ACC112 (cell line): ENCODE measurements around the gene CAMK2G.
A peak's percentile ranks its signal among the peaks of the same experiment; 100 is the strongest.

ENCODE experiments used
- H2AFZ ChIP-seq: fragments of 200-600 bp; sonication (generic); one replicate; pipeline ENCODE4 v1.6.0; 2017; ENCODE audit warnings: antibody characterized with exemption, low read length; ENCODE audit not compliant: unreplicated experiment
- H3K27ac ChIP-seq: fragments of 200-600 bp; sonication (generic); 2 replicates; pipeline ENCODE4 v1.5.1; 2014; ENCODE audit warnings: low read depth, mild to moderate bottlenecking, antibody characterized with exemption, low read length, moderate library complexity
- H3K27me3 ChIP-seq: fragments of 200-600 bp; sonication (generic); 2 replicates; pipeline ENCODE4 v1.6.1; 2014; ENCODE audit warnings: mild to moderate bottlenecking, antibody characterized with exemption, low read length, moderate library complexity, mixed read lengths; ENCODE audit not compliant: insufficient read depth
- H3K36me3 ChIP-seq: fragments of 200-600 bp; sonication (generic); 2 replicates; pipeline ENCODE4 v1.6.1; 2016; ENCODE audit warnings: mild to moderate bottlenecking, antibody characterized with exemption, low read length, moderate library complexity, mixed read lengths; ENCODE audit not compliant: insufficient read depth
- H3K4me1 ChIP-seq: fragments of 200-600 bp; sonication (generic); one replicate; pipeline ENCODE4 v1.6.1; 2016; ENCODE audit warnings: low read length, mixed read lengths; ENCODE audit not compliant: insufficient read depth, unreplicated experiment, control insufficient read depth
- H3K4me3 ChIP-seq: fragments of 200-600 bp; sonication (generic); 2 replicates; pipeline ENCODE4 v1.5.1; 2014; ENCODE audit warnings: mild to moderate bottlenecking, low read depth, low read length
- H3K79me2 ChIP-seq: fragments of 200-600 bp; sonication (generic); one replicate; pipeline ENCODE4 v1.6.0; 2016; ENCODE audit warnings: low read length; ENCODE audit not compliant: control insufficient read depth, unreplicated experiment, insufficient read depth

CAMK2G gene

DNA sequence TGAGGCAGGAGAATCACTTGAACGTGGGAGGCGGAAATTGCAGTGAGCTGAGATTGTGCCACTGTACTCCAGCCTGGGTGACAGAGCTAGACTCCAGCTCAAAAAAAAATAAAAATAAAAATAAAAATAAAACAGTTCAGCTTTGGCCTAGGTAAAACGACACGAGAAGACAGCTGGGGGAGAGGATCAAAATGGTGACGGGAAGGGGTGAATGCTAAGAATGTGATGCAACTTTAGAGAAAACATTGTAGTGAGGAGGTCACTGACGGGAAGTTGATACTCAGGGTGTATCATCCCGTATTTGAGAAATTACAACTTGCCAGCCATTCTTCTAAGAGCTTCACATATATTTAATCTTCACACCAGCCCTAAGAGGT is 64.0 kb downstream of the CAMK2G start:
- peaks cover 11% of the 10 kb centered on the region for H3K79me2 ChIP-seq
- H2AFZ ChIP-seq, result peak overlapping the region; percentile 69
- H3K4me1 ChIP-seq, result peaks cover under 1% of the 10 kb centered on the region
- H3K27me3 ChIP-seq, result no peaks in the 10 kb centered on the region
- H3K4me3 ChIP-seq, result peak overlapping the region; percentile 96
- H3K36me3 ChIP-seq, result peaks cover 14% of the 10 kb centered on the region; the same call in 1 of the 2 replicates
- no peak overlapping the region for H3K27ac ChIP-seq

DNA sequence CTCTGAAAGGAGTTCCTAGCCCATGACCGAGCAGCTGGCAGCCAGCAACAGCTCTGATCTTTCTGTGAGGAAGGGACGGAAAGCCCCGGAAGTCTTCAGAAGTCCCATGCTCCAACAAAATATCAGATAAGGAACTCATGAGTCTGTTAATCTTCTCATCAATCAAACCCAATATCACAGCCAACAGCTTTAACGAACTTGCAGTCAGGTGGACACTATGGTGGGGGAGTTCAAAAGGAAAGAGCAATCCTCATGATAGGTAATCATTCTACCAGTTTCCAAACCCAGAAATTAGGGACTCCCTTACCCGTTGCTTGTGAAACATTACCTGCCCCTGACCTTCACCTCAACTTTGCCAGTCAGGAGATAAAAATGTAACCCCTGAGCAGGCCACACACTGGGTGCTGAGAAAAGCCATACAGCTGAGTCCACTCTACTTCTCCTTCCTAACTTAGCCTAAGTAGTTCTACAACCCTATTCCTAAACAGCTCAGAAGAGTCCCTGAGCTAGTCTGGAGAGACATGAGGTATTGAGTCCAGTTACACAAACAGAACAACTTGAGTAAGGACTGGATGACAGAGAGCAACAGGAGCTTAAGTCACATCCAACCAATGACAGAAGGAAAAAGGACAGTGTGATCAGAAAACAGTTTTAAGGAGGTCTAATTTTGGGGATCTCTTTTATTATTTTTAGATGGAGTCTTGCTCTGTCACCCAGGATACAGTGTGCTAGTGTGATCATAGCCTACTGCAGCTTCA is 65.1 kb downstream of the CAMK2G start:
- H3K4me3 ChIP-seq, result no peak overlapping the region
- H2AFZ ChIP-seq, result no peak overlapping the region
- peaks cover 14% of the 10 kb centered on the region; the same call in 1 of the 2 replicates for H3K36me3 ChIP-seq
- H3K4me1 ChIP-seq, result no peaks in the 10 kb centered on the region
- no peak overlapping the region for H3K27ac ChIP-seq
- no peaks in the 10 kb centered on the region for H3K27me3 ChIP-seq
- H3K79me2 ChIP-seq, result peaks cover 11% of the 10 kb centered on the region

DNA sequence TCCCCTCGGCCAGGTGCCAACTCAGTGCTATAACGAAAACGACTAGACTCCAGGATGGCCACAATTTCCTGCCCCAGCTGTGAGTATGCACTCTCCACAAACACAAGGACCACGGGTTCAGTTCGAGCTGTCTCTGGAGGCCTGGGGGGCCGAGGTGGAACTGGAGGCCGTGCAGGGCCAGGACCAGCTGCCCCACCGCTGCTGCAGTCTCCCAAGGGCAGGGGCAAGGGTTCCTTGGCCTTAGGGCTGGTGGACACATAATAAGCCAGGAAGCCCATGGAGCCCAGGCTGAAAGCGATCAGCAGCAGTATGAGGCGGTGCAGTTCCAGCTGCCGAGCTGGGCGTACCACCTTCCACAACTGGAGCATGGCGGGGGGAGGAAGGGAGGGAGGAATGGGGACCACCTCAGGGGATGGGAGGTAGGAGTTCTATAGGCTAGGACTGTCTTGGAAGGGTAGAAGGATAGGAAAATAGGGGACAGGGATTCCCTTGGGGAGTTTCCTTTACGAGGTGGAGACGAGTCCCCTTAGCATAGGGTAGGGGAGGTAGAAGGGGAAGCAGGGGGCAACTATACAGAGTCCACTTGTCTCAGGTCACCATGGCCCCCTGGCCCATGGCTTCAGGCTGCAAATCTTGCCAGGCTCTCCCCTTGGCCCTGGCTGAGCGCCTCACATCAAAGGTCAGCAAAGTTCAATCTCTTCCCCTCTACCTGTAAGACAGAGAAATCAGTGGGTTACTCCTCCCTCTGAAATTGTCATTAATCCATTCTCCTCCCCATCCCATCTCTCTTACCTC is 66.1 kb downstream of the CAMK2G start:
- H3K27ac ChIP-seq, result no peak overlapping the region
- H3K79me2 ChIP-seq, result peaks cover 11% of the 10 kb centered on the region
- H3K4me3 ChIP-seq, result no peak overlapping the region
- H2AFZ ChIP-seq, result no peak overlapping the region
- H3K27me3 ChIP-seq, result no peaks in the 10 kb centered on the region
- no peaks in the 10 kb centered on the region for H3K4me1 ChIP-seq
- peaks cover 14% of the 10 kb centered on the region; the same call in 1 of the 2 replicates for H3K36me3 ChIP-seq

DNA sequence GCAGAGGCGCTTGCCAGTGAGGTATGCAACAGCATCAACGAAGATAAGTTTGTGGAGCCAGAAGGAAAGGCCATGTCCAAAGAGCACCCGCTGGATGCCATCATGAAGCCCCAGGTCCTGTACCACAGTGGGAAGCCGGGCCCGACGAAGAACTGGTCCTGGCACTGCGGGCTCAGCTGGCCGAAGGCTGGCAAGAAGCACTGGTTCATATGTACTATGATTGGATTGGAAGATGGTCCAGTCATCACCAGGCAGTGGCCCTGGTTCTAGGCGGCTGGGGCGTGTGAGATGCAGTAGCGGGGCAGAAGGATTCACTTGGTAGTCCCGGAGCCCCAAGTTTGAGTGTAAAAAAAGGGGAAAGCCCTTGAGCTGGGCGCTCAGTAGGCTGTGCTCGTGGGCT is 66.9 kb downstream of the CAMK2G start:
- no peak overlapping the region for H3K4me3 ChIP-seq
- H3K79me2 ChIP-seq, result peaks cover 11% of the 10 kb centered on the region
- no peak overlapping the region for H3K27ac ChIP-seq
- peaks cover 15% of the 10 kb centered on the region; the same call in 1 of the 2 replicates for H3K36me3 ChIP-seq
- no peaks in the 10 kb centered on the region for H3K4me1 ChIP-seq
- H3K27me3 ChIP-seq, result no peaks in the 10 kb centered on the region
- no peak overlapping the region for H2AFZ ChIP-seq

DNA sequence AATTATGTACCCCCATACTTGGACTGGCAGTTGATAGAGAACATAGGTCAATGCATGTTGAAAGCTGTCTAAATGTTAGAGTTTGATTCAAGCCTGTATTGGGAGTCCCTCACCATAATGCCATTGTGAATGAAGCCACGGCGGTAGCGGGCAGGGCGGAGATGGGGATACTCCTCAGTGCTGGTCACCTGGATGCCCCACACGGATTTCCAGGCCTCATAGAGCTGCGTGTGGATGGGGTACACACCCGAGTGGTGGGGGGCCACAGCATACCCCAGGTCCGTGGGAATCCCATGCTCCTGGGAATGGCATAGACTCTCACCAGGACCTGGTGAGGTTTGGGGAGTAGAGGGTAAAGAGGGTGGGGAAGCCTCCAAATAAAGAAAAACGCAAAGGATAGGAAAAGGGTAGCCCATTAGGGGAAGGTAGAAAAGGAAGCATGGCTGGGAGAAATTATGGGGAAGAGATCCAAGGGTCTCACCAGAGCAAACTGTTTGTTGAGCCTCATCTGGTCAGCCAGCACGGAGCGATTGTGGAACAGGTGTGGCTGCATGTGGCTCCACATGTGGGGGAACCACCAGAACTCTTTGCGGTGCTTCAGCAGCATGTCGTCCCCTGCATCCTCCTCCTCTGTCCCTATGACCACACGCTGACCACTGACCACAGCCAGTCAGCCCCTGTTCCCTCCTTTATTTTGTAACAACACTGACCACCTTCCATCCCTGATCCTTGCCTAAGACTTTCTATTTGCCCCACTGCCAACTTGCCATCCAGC is 68.0 kb downstream of the CAMK2G start:
- Histone ChIP-seq H3K36me3 (peaks cover 23% of the 10 kb centered on the region; the same call in 1 of the 2 replicates), H3K27me3 (no peaks in the 10 kb centered on the region), H3K27ac (no peak overlapping the region)

DNA sequence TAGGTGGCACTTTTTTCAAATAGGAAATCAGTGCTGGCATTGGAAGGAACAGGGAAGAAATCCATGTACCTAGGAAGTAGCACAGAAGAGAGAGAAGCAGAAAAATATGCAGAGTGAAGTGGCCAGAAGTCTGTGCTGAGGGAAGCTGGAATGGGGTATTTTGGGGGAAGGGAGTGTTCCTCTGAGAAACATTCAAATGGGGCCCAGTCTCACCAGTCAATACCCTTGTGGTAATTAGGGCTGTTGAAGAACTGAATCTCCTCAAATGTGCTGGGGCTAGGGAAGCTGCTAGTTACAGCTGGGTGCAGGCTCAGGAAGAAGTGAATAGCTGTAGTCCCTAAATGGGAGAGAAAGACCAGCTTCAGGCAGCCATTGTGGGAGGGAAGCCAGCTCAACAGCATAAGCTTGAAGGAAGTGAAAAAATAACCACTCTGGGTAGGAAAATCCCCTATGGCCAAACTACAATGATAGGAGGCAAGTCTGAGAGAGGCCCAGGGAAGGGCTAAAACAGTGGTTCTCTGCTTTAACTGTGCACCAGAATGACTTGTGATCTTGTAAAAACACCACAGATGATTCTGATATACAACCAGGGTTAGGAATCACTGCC is 70.6 kb downstream of the CAMK2G start:
- Histone ChIP-seq H3K79me2 (peaks cover 4% of the 10 kb centered on the region), H3K27me3 (no peaks in the 10 kb centered on the region), H3K4me1 (no peaks in the 10 kb centered on the region), H3K36me3 (peaks cover 26% of the 10 kb centered on the region; the same call in 1 of the 2 replicates), H3K4me3 (no peak overlapping the region), H2AFZ (no peak overlapping the region), H3K27ac (no peak overlapping the region)

More for the DNA sequence above, 68.0 kb downstream of the CAMK2G start:
- H3K4me3 ChIP-seq, result no peak overlapping the region
- no peaks in the 10 kb centered on the region for H3K4me1 ChIP-seq
- H3K79me2 ChIP-seq, result peaks cover 11% of the 10 kb centered on the region
- no peak overlapping the region for H2AFZ ChIP-seq

DNA sequence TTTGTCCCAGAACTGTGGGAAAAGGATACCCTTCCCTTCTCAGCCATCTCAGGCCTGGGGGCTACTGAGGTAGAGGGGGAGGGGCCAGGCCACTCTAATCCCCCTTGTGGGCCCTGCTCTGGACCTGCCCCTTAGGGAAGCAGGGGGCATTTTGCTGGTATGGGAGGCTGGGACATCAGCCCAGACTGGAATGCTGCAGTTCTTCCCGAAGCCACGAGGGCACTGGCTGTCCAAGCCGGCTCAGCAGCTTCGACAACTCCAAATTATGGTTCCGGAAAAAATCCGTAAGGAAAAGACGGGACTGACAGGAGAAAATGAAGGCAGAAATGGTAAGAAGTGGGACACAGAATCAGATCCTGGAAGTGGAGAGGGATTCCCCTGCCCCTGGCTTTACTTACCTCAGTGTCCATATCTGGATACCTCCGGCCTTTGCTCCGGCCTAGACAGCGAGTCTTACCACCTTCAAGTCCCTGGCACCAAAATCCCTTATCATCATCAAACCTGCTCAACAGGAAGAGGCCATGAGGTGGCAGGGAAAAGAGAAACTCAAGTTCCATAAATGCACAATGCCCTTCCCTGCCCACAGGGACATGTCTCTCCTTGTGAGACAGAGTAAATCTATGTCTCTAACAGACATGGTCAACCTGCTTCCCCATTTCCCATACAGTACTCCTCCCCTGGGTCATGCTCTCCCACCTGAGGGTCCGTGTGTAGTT is 71.9 kb downstream of the CAMK2G start:
- H3K27me3 ChIP-seq, result no peaks in the 10 kb centered on the region
- no peak overlapping the region for H3K4me3 ChIP-seq
- H3K27ac ChIP-seq, result no peak overlapping the region
- H2AFZ ChIP-seq, result no peak overlapping the region
- no peaks in the 10 kb centered on the region for H3K4me1 ChIP-seq
- no peaks in the 10 kb centered on the region for H3K79me2 ChIP-seq
- H3K36me3 ChIP-seq, result peaks cover 22% of the 10 kb centered on the region; the same call in 1 of the 2 replicates

DNA sequence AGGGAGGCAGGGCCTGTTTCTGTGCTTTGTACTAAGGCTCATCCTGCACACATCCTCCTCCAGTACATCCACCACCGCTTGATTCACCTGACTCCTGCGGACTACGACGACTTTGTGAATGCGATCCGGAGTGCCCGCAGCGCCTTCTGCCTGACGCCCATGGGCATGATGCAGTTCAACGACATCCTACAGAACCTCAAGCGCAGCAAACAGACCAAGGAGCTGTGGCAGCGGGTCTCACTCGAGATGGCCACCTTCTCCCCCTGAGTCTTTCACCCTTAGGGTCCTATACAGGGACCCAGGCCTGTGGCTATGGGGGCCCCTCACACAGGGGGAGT is 73.1 kb downstream of the CAMK2G start:
- peaks cover 20% of the 10 kb centered on the region; the same call in 1 of the 2 replicates for H3K36me3 ChIP-seq
- no peaks in the 10 kb centered on the region for H3K27me3 ChIP-seq
- no peak overlapping the region for H2AFZ ChIP-seq
- H3K4me3 ChIP-seq, result no peak overlapping the region
- H3K27ac ChIP-seq, result no peak overlapping the region
- no peaks in the 10 kb centered on the region for H3K4me1 ChIP-seq
- no peaks in the 10 kb centered on the region for H3K79me2 ChIP-seq

DNA sequence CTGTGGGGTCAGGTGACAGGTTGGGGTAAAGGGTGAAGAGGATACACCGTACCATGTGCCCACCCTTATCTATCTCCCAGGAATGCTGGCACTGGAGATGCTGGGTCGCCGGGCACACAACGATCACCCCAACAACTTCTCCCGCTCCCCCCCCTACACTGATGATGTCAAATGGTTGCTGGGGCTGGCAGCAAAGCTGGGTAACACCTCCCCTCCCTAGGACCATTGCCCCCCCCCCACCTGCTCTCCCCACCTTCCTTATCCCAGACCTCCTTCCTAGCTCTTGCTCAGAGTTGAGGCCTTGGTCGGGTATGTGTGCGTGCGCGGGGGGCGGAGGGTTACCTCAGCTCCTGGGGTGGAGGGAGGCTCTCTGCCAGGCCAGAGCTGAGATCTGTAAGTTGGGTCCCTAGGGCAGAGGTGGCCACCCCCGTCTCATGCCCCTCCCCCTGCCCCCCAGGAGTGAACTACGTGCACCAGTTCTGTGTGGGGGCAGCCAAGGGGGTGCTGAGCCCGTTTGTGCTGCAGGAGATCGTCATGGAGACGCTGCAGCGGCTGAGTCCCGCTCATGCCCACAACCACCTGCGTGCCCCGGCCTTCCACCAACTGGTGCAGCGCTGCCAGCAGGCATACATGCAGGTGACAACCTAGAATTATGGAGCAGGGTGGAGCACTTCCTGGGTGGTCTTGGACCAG is 73.6 kb downstream of the CAMK2G start:
- Histone ChIP-seq H3K36me3 (peaks cover 18% of the 10 kb centered on the region; the same call in 1 of the 2 replicates), H3K27ac (no peak overlapping the region), H3K4me3 (no peak overlapping the region), H3K27me3 (no peaks in the 10 kb centered on the region), H3K4me1 (no peaks in the 10 kb centered on the region), H3K79me2 (no peaks in the 10 kb centered on the region), H2AFZ (no peak overlapping the region)
